H54 (cell line): ENCODE results near the gene SBF1.

Experiments
- DNase-seq: peaks from one replicate; pipeline ENCODE4 v3.0.0; 2011; ENCODE audit warnings: low spot score, mixed read lengths; ENCODE audit not compliant: insufficient read length
- FAIRE-seq: peaks from 3 replicates; lab custom pipeline; 2011; peaks lifted over from hg19 to GRCh38; lab: Jason Lieb, UNC
- POLR2A ChIP-seq: IDR thresholded peaks from 2 replicates; pipeline ENCODE4 v1.6.1; 2011; ENCODE audit warnings: low read depth, mild to moderate bottlenecking, low read length

The SBF1 gene

DNA sequence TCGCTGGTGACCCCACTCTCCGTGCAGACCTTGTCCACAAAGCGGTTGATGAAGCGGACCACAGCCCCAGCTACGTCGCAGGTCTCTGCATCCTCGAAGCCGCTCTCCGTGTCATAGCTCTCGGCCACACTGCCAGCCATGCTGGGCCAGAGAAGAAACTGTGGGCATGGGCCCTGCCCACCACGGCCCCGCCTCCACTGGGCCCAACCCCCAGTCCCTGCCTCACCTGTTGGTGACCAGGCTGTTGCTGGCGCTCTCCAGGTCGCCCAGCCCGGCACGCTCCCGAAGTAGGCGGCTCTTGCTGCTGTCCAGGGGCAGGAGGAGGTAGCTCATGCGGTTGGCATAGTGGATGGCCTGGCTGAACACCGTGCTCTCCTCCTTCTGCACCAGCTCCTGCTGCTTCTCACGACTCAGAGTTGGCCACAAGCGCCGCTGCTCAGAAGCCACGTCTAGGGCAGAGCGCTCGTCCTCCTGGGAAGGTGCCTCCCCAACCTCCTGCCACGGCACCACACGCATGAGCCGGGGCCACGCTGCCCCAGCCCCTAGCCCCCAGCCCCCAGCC lies 12.8 kb downstream of the SBF1 start:
- no peak for TF ChIP-seq POLR2A
- FAIRE-seq = no peak

DNA sequence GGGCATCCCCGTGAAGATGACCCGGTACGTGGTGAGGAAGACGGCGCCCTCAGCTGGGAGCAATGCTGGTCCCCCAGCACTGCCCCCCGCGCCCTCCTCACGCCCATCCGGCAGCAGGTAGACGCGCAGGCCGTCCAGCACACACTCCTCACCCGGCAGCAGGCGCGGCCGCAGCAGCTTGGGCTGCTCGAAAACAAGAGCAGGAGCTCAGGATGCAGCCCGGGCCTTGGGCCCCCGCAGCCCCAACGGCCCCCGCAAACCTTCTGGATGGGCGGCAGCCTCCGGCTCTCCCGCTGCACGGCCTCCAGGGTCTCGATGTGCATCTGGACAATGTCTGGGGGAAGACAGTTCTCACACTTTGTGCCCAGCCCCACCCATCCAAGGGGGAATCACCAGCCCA lies 13.3 kb downstream of the SBF1 start:
- no peak for FAIRE-seq
- TF ChIP-seq POLR2A = no peak
- DNase-seq = no peak

More for the DNA sequence above, 12.8 kb downstream of the SBF1 start:
- DNase-seq = no peak

DNA sequence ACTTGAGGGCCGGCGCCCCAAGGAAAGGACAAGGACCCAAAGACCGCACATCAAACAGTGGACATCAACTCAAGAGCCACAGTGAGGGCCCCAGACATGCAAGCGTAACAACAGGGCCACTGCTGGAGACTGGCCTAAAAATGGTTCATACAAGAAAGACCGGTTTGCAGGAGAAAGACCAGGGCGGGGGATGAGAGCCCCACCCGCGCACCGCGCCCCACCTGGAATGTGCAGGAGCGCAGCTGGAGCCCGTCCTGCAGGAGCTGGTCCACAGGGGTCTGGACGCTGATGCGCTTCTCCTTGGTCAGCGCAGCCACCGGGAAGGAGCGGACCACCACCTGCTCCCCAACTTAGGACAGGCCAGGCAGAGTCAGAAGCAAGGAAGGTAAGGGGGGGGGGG lies 13.9 kb downstream of the SBF1 start:
- FAIRE-seq = no peak
- no peak for DNase-seq
- TF ChIP-seq POLR2A = no peak

DNA sequence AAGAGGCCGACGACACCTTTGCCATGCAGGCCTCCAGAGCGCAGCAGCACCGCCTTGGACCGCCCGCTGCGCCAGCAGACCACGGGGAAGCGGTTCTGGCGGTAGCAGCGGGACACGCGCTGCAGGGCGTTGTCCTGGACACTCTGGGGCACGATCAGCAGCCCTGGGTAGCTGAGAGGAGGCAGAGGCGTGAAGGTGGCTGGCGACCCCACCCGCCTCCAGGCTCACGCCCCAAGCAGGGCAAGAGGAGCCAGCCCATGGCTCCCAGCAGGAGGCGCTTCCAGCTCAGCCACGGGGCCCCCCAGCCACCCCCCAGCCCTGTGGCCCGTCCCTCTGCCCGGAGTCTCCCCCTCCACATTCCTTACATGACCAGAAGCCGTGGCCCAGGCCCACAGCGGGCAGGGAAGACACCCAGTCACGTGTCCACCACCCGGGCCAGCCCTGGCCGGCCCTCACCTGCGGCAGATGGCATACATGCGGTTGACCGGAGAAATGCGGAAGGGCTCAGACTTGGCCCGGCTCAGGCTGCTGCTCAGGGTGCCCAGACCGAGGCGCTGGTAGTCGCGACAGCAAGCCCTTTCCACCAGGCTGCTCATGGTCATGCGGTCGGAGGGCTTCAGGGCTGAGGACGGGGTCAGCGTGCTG lies 15.2 kb downstream of the SBF1 start:
- TF ChIP-seq POLR2A = no peak
- FAIRE-seq = no peak

DNA sequence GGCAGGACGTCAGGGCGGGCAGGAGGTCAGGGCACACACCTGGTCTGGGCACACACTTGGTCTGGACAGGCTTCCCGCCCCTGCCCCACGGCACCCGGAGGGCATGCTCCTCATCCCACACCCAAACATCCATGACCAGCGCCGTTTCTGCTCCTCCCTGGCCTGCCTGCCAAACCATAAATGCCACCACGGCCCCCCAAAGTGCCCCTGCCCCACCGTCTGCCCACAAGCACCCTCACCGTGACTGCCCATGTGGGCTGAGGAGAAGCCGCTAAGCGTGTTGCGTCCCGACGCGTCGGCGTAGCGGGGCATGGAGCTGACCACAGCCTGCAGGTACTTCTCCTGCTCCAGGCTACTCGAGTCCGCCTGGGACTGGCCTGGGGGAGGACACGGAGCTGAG lies 15.8 kb downstream of the SBF1 start:
- DNase-seq (no peak), FAIRE-seq (no peak)
- TF ChIP-seq POLR2A = no peak

More for the DNA sequence above, 15.2 kb downstream of the SBF1 start:
- DNase-seq = no peak

DNA sequence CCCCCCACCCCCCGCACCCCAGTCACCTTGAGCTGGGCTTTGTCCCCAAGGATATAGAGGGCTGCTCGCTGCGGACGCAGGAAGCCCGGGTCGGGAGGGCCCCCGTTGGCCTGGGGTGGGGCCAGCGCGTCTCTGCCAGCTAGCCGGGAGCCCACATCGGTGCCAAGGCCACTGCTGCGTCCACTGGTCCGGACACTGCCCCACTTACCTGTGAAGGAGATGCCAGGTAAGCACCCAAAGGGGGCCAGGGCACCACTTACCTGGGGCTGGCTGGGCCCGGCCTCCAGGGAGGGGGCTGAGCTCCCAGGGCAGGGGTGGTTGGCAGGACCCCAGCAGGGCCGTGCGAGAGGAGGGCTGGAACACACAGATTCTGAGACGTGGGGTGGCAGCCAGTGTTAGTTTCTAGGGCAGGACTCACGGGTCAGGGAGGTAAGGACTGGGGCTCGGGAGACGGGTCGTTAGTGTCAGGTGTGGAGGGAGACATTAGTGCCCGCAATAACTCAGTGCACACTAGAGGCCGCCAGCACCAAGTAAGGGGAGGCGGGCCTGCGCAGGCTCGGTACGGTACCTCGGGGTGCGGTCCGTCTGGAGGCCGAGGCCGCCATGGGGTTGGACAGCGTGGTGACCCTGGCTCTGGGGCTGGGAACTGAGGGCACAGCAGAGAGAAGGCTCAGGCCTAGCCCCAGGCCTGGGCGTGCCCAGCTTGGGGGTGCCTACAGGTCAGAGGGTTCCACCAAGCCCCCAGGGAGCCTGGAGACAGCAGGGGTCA lies 18.2 kb downstream of the SBF1 start:
- FAIRE-seq (no peak), DNase-seq (no peak)
- no peak for TF ChIP-seq POLR2A

DNA sequence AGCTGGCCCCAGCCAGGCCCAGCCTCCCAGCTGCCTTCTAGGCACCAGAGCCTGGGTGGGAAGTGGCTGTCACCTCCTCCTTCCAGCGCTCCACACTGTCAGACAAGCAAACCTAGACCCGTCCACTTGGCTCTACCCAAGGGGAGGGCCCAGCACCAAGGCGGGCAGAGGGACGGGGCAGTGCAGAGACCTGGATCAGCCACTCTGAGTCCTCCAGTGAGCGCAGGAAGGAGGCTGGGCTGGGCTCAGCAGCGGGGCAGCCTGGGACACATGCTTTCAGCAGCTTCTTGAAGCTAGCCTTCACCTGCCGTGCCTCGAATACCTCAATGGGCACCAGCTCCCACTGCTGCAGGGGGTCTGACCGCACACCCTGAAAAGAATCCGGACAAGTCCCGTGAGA lies 18.8 kb downstream of the SBF1 start:
- DNase-seq (no peak), FAIRE-seq (no peak)
- TF ChIP-seq POLR2A = no peak

DNA sequence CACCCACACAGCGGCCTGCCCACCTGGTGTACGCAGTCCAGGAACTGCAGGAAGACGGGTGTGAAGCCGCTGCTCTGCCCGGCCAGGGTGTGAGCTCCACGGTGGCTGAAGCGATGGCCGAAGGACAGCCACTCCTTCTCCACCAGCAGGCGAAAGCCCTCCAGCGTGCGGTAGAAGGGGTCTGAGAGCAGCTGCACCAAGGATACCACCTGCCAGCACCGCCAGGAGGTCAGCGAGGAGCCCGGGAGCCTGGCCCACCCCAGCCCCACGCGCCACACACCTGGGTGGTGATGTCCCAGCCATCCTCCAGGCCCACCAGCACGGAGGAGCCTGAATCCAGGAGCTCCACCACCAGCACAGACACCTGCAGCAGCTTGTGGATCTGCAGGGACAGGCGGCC lies 19.6 kb downstream of the SBF1 start:
- TF ChIP-seq POLR2A = no peak
- FAIRE-seq (no peak), DNase-seq (no peak)

DNA sequence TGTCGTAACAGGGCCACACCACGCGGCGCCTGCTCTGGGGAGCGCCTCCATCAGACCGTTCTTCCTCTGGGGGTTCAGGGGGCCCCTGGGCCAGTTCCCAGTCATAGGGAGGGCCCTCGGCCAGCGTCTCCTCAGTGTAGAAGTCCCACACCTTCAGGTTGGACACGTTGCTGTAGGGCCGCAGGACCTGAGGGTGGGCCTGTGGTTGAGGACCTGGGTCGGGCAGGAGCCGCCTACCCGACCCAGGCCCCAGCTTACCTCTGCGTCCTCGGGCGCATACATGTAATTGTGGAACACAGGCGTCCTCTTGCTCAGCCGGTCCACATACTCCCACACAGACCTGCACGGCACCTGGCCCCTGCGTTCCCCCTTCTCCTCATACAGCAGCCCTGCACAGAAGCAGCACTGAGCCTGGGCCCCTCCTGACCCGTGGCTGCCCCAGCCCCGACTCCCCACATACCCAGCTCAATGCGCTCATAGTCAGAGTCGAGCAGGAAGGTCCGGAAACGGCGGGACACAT lies 20.2 kb downstream of the SBF1 start:
- no peak for DNase-seq
- TF ChIP-seq POLR2A = no peak
- no peak for FAIRE-seq

DNA sequence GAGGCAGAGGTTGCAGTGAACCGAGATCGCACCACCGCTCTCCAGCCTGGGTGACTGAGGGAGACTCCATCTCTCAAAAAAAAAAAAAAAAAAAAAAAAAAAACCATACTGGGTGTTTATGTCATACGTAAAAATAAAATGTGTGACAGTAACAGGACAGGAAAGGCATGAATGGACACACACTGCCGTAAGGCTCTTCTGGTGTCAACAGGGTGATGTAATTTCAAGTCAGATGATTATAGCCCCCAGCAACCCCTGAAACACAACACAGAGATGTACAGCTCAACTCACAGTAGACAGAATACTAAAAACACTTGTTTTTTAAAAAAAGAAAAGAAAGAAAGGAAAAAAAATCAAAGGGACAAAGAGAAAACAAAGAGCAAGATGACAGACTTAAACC lies 22.2 kb downstream of the SBF1 start:
- no peak for TF ChIP-seq POLR2A
- FAIRE-seq = no peak

DNA sequence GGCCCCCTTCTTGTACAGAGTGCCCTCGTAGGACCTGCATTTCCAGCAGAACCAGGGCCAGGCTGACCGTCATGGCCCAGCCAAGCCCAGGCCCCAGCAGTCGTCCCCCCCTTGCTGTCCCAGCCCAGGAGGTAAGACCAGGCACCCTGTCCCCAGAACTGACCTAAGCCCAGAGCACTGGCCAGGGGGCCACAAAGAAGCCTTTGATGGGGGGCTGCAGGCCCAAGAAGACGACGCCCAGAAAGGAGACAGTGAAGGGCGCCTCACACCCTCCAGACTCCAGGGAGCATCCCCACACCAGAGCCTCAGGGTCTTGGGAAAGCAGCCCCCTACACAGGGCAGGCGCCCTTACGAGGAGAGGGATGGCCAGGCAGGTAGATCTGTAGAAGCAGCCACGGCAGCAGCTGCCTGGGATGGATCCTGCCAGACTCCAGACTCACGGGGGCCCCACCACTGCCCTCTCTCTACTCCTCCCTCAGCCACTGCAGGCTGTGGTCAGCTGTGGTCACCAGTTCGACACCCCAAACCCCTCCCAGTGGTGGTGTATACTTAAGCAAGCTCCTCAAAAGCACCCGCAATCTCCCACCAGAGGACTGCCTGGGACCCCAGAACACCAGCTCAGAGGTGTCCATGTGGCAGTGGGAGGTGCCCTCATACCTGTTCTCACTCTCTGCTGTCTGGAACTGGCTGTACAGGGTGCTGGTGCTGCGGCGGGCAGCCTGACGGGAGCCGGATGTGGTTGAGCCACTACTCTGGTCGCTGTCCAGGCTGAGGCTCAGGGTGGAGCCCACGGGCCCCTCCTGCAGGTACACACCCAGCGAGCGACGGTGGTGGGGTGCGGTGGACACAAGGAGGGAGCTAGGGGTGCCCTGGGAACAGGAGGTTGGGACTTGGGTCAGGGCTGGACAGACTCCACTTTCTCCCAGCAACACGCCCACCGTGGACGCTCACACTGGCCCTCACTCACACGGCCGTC lies 27.0 kb downstream of the SBF1 start:
- no peak for DNase-seq
- no peak for FAIRE-seq

More for the DNA sequence above, 22.2 kb downstream of the SBF1 start:
- no peak for DNase-seq

DNA sequence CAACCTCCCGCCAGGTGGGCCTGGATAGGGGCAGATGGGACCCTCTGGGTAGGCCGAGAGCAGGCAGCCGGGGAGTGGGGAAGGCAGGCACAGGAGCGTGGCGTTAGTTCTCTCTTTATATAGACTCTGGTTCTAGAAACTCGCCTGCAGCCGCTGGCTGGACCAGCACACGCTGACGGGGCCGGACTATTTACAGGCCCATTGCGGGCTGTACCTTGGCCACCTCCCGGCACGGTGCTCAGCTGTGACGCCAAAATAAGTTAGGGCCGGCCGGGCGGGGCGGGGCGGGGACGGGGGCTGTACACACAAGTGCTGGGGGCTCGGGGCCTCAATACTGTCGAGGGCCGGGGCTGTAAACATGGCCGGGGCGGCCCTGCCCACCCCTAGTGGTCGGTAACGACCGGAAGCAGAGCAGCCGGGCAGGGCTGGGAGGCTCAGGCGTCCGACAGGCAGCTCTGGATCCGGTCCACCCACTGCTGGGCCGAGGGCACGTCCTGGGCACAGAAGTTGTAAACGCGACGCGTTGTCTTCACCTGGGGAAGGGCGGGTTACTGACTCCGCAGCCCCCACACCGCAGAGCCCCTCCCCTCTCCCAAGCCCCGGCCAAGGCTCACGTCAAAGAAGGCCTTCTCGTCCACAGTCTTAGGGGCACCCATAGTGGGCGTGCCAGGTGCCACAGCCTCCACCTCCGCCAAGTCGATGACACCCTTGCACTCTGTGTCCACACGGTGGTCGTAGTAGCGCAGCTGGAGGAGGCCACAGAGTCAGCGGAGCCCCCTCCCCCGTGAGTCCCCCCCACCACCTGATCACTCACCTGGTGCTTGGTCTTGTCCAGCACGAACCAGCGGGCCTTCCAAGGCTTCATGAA lies 27.9 kb downstream of the SBF1 start:
- no peak for TF ChIP-seq POLR2A
- DNase-seq (no peak), FAIRE-seq (no peak)

More for the DNA sequence above, 27.0 kb downstream of the SBF1 start:
- TF ChIP-seq POLR2A = no peak
